K562 (cell line): ENCODE measurements around the gene SLX4IP. TPM values are rescaled to one million over a fixed set of nuclear protein-coding genes. Genes with fewer than 3 reads are reported as not detected.
A peak's percentile ranks its signal among the peaks of the same experiment; 100 is the strongest.

Source experiments
- CBX2 ChIP-seq: fragments of 200-600 bp; sonication (generic); IDR thresholded peaks from one replicate; pipeline ENCODE4 v1.6.1; 2012; ENCODE audit warnings: mild to moderate bottlenecking, low read length, inconsistent platforms; ENCODE audit not compliant: insufficient read depth, poor library complexity, severe bottlenecking
- CBX5 ChIP-seq: IDR thresholded peaks from 2 replicates; pipeline ENCODE4 v1.6.1; 2014; ENCODE audit warnings: low read depth, borderline replicate concordance
- ETV1 ChIP-seq: fragments of 450-650 bp; conservative IDR thresholded peaks from 2 replicates; pipeline ENCODE4 v1.6.1; 2016; ENCODE audit warnings: missing genetic modification characterization, control low read depth, low read depth, missing compliant biosample characterization
- KLF13 ChIP-seq: fragments of 450-650 bp; IDR thresholded peaks from 2 replicates; pipeline ENCODE4 v1.6.1; 2016; ENCODE audit warnings: missing genetic modification characterization, low read depth, mild to moderate bottlenecking, missing compliant biosample characterization, moderate library complexity, borderline replicate concordance
- LEF1 ChIP-seq: fragments of 450-650 bp; IDR thresholded peaks from 2 replicates; pipeline ENCODE4 v1.6.1; 2016; ENCODE audit warnings: mild to moderate bottlenecking
- NCOR1 ChIP-seq: fragments of 450-650 bp; IDR thresholded peaks from 2 replicates; pipeline ENCODE4 v1.6.1; 2016; ENCODE audit warnings: mild to moderate bottlenecking, moderate library complexity
- RAD21 ChIP-seq, 2 experiments: fragments of 250-450 bp in 1 of 2; fragments of 450-650 bp in 1 of 2; sonication (Bioruptor Pico) in 1 of 2; formaldehyde crosslinking in 1 of 2; IDR thresholded peaks in 1 of 2; conservative IDR thresholded peaks in 1 of 2; 2 replicates each; pipeline versions ENCODE4 v1.4.0 to v1.8.0; 2020 to 2022; ENCODE audit warnings: mild to moderate bottlenecking in 2 of 2, moderate library complexity in 1 of 2
- RNF2 ChIP-seq: sonication (generic); IDR thresholded peaks from 2 replicates; pipeline ENCODE4 v1.6.1; 2016
- SAFB2 ChIP-seq: fragments of 200-400 bp; formaldehyde crosslinking; IDR thresholded peaks from 2 replicates; pipeline ENCODE4 v1.6.1; 2018; ENCODE audit warnings: borderline replicate concordance, low read length, low read depth, moderate library complexity; ENCODE audit not compliant: severe bottlenecking
- SETDB1 ChIP-seq: IDR thresholded peaks from one replicate; pipeline ENCODE4 v1.6.1; 2012; ENCODE audit warnings: low read length, control low read depth, inconsistent platforms
- SMC3 ChIP-seq: conservative IDR thresholded peaks from 2 replicates; pipeline ENCODE4 v1.6.1; 2011; ENCODE audit warnings: low read depth, low read length, improper control_type of control experiment; ENCODE audit not compliant: insufficient read depth
- ZNF586 ChIP-seq: fragments of 450-650 bp; formaldehyde crosslinking; conservative IDR thresholded peaks from 2 replicates; pipeline ENCODE4 v1.4.0; 2020; ENCODE audit warnings: mild to moderate bottlenecking, moderate library complexity
- polyA plus RNA-seq, 8 experiments: library from polyadenylated mRNA; depleted of rRNA in 4 of 8; stranded (reverse) in 5 of 8; unstranded in 3 of 8; fragments of >200 nt; fragmentation: Nextera tagmentation in 2 of 8; fragmentation: Illumina TruSeq in 1 of 8; extraction: Ambion mirVana in 2 of 8; extraction: Trizol in 1 of 8; gene quantifications; 2 replicates each; pipeline versions ENCODE4 v1.2.1 to v1.2.3, GENCODE V29; 2011 to 2014; ENCODE audit warnings: inconsistent platforms in 1 of 8, missing spikeins in 1 of 8
- total RNA-seq, 7 experiments: library from RNA; depleted of rRNA in 6 of 7; stranded (reverse); fragments of >200 nt in 6 of 7; fragmentation: Illumina TruSeq in 2 of 7; extraction: Trizol in 2 of 7; gene quantifications; 2 replicates each; pipeline versions ENCODE4 v1.2.1 to v1.2.3, GENCODE V29; 2011 to 2021; ENCODE audit warnings: low replicate concordance in 1 of 7
- TF ChIP-seq, protein P1 (sequence below), 2 experiments: fragments of 450-650 bp; formaldehyde crosslinking in 1 of 2; IDR thresholded peaks; 2 replicates each; pipeline versions ENCODE4 v1.4.0 to v1.6.1; 2014 to 2020; ENCODE audit warnings: mild to moderate bottlenecking in 2 of 2, borderline replicate concordance in 1 of 2, low read depth in 1 of 2
- TF ChIP-seq, protein P2 (sequence below): fragments of 450-650 bp; formaldehyde crosslinking; IDR thresholded peaks from 2 replicates; pipeline ENCODE4 v1.4.0; 2020; ENCODE audit warnings: mild to moderate bottlenecking, moderate library complexity
- TF ChIP-seq, protein P3 (sequence below): sonication (generic); formaldehyde crosslinking; IDR thresholded peaks from 2 replicates; pipeline ENCODE4 v1.9.0; 2022; ENCODE audit warnings: mild to moderate bottlenecking, missing genetic modification reagents
- TF ChIP-seq, protein P4 (sequence below): fragments of 450-650 bp; IDR thresholded peaks from 2 replicates; pipeline ENCODE4 v1.6.1; 2016

The SLX4IP gene
- total and polyA plus RNA-seq, 9 of the 15 experiments (the other 6 are each of a cell fraction or from before 2014, with no cell fraction given) = 1.5 to 5.9 (median 3.5) TPM

DNA sequence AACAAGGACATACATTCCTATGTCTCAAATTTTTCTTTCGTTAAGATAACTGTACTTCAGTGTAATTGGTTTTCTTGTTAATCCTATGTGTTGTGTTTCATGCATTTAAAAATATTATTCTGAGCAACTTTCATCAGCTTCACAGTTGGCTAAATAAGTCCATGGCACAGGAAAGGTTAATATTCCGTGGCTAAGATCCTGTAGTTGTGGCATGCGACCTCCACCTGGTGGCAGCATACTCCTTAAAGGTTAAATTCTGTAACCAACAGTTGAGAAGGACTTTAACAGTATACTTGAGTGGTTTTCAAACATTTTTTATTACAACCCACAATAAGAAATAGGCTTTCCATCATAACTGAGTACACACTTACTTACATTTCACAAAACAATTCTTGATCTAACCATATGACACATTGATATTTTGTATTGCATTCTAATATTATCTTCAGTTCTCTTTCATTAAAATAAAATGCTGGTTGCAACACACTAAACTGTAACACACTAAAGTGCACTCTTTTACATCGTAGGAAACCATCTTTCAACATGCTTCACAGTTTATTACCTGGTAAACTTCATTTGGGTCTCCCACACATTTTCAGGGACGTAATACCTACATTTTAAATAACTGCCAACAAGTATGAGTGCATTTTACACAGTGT lies 118.3 kb downstream of the SLX4IP start (continued):
- TF ChIP-seq, protein P1, sequence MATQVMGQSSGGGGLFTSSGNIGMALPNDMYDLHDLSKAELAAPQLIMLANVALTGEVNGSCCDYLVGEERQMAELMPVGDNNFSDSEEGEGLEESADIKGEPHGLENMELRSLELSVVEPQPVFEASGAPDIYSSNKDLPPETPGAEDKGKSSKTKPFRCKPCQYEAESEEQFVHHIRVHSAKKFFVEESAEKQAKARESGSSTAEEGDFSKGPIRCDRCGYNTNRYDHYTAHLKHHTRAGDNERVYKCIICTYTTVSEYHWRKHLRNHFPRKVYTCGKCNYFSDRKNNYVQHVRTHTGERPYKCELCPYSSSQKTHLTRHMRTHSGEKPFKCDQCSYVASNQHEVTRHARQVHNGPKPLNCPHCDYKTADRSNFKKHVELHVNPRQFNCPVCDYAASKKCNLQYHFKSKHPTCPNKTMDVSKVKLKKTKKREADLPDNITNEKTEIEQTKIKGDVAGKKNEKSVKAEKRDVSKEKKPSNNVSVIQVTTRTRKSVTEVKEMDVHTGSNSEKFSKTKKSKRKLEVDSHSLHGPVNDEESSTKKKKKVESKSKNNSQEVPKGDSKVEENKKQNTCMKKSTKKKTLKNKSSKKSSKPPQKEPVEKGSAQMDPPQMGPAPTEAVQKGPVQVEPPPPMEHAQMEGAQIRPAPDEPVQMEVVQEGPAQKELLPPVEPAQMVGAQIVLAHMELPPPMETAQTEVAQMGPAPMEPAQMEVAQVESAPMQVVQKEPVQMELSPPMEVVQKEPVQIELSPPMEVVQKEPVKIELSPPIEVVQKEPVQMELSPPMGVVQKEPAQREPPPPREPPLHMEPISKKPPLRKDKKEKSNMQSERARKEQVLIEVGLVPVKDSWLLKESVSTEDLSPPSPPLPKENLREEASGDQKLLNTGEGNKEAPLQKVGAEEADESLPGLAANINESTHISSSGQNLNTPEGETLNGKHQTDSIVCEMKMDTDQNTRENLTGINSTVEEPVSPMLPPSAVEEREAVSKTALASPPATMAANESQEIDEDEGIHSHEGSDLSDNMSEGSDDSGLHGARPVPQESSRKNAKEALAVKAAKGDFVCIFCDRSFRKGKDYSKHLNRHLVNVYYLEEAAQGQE (IDR thresholded peaks at IDR 0.05; ENCODE audit: borderline replicate concordance) = peak; percentile 44; the same call in 1 of the 2 replicates
- TF ChIP-seq, protein P1 (CRISPR knock-in tag; IDR thresholded peaks at IDR 0.05; ENCODE audit: low read depth) = no peak
- no peak for TF ChIP-seq LEF1
- TF ChIP-seq SAFB2 = no peak
- no peak for TF ChIP-seq KLF13 (tag)
- TF ChIP-seq RAD21 (CRISPR knock-in tag; conservative IDR thresholded peaks at IDR 0.05 in 1 of 2, IDR thresholded peaks at IDR 0.05 in 1 of 2) = peak; percentile 58 to 78
- no peak for TF ChIP-seq CBX2
- TF ChIP-seq ETV1 (tag) = no peak
- TF ChIP-seq, protein P2, sequence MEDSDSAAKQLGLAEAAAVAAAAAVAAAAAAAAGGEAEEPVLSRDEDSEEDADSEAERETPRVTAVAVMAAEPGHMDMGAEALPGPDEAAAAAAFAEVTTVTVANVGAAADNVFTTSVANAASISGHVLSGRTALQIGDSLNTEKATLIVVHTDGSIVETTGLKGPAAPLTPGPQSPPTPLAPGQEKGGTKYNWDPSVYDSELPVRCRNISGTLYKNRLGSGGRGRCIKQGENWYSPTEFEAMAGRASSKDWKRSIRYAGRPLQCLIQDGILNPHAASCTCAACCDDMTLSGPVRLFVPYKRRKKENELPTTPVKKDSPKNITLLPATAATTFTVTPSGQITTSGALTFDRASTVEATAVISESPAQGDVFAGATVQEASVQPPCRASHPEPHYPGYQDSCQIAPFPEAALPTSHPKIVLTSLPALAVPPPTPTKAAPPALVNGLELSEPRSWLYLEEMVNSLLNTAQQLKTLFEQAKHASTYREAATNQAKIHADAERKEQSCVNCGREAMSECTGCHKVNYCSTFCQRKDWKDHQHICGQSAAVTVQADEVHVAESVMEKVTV (CRISPR knock-in tag) = peak; percentile 46
- peak; percentile 45; the same call in 1 of the 2 replicates for TF ChIP-seq SMC3
- TF ChIP-seq SETDB1 = no peak
- TF ChIP-seq, protein P3, sequence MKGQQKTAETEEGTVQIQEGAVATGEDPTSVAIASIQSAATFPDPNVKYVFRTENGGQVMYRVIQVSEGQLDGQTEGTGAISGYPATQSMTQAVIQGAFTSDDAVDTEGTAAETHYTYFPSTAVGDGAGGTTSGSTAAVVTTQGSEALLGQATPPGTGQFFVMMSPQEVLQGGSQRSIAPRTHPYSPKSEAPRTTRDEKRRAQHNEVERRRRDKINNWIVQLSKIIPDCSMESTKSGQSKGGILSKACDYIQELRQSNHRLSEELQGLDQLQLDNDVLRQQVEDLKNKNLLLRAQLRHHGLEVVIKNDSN = no peak
- TF ChIP-seq CBX5 = no peak
- TF ChIP-seq, protein P4, sequence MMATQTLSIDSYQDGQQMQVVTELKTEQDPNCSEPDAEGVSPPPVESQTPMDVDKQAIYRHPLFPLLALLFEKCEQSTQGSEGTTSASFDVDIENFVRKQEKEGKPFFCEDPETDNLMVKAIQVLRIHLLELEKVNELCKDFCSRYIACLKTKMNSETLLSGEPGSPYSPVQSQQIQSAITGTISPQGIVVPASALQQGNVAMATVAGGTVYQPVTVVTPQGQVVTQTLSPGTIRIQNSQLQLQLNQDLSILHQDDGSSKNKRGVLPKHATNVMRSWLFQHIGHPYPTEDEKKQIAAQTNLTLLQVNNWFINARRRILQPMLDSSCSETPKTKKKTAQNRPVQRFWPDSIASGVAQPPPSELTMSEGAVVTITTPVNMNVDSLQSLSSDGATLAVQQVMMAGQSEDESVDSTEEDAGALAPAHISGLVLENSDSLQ = no peak
- TF ChIP-seq RNF2 = no peak
- no peak for TF ChIP-seq ZNF586
- no peak for TF ChIP-seq NCOR1
